ENCODE data around the gene C15orf62.

- TF ChIP-seq CTCF (IDR thresholded peaks at IDR 0.05) (no peak), MAX (CRISPR knock-in tag; IDR thresholded peaks at IDR 0.05) (no peak)
These were observed 25.6 kb upstream of the C15orf62 start for GRCh38 chr15:40743921-40744814.
